Fibroblast of lung (primary cell): ENCODE measurements around the gene CENPP. TPM values are rescaled to one million over a fixed set of nuclear protein-coding genes. Genes with fewer than 3 reads are reported as not detected.

Experiments
- DNase-seq, 2 donors: peaks; one replicate each; pipeline versions ENCODE4 v3.0.0 to v3.0.0-alpha.2; 2010; ENCODE audit warnings: low read depth in 2 of 2
- H2AFZ ChIP-seq: 2 replicates; pipeline ENCODE4 v1.5.1; 2012; ENCODE audit warnings: low read length, control low read depth, inconsistent platforms
- H3K27ac ChIP-seq: 2 replicates; pipeline ENCODE4 v1.5.1; 2011; ENCODE audit warnings: low read length, control low read depth; ENCODE audit not compliant: insufficient read depth
- H3K27me3 ChIP-seq: 2 replicates; pipeline ENCODE4 v1.5.1; 2011; ENCODE audit warnings: mild to moderate bottlenecking, low read length; ENCODE audit not compliant: control insufficient read depth, insufficient read depth
- H3K36me3 ChIP-seq: 2 replicates; pipeline ENCODE4 v1.5.1; 2011; ENCODE audit warnings: low read length; ENCODE audit not compliant: control insufficient read depth, insufficient read depth
- H3K4me1 ChIP-seq: 2 replicates; pipeline ENCODE4 v1.5.1; 2011; ENCODE audit warnings: low read length; ENCODE audit not compliant: control insufficient read depth, insufficient read depth; ENCODE audit errors: extremely low read depth
- H3K4me2 ChIP-seq: 2 replicates; pipeline ENCODE4 v1.5.1; 2011; ENCODE audit warnings: low read length, control low read depth; ENCODE audit not compliant: insufficient read depth; ENCODE audit errors: extremely low read depth
- H3K4me3 ChIP-seq, 4 experiments: fragments of 200-600 bp in 1 of 4; sonication (generic) in 1 of 4; replicated peaks in 1 of 4; 2 replicates each; pipeline ENCODE4 v1.5.1; 2011 to 2016; ENCODE audit warnings: low read length in 4 of 4, low read depth in 3 of 4, mild to moderate bottlenecking in 3 of 4, control low read depth in 2 of 4, inconsistent platforms in 1 of 4, mixed read lengths in 1 of 4; ENCODE audit not compliant: insufficient read depth in 1 of 4; ENCODE audit errors: control extremely low read depth in 1 of 4
- H3K79me2 ChIP-seq: 2 replicates; pipeline ENCODE4 v1.5.1; 2012; ENCODE audit warnings: mild to moderate bottlenecking, low read length, inconsistent platforms; ENCODE audit not compliant: control insufficient read depth, insufficient read depth
- H3K9ac ChIP-seq: 2 replicates; pipeline ENCODE4 v1.5.1; 2011; ENCODE audit warnings: mild to moderate bottlenecking, low read length, control low read depth; ENCODE audit not compliant: insufficient read depth
- H3K9me3 ChIP-seq: 2 replicates; pipeline ENCODE4 v1.5.1; 2012; ENCODE audit warnings: low read depth, low read length; ENCODE audit not compliant: control insufficient read depth, insufficient read depth
- H4K20me1 ChIP-seq: 2 replicates; pipeline ENCODE4 v1.5.1; 2011; ENCODE audit warnings: low read length; ENCODE audit not compliant: control insufficient read depth, insufficient read depth; ENCODE audit errors: extremely low read depth
- CTCF ChIP-seq, 2 donors: IDR thresholded peaks in 1 of 2; conservative IDR thresholded peaks in 1 of 2; 1 replicate in 1 of 2; 2 replicates in 1 of 2; pipeline ENCODE4 v1.5.1; 2011 to 2012; ENCODE audit warnings: low read length in 2 of 2, control low read depth in 1 of 2, inconsistent platforms in 1 of 2, low read depth in 1 of 2, mild to moderate bottlenecking in 1 of 2
- EZH2 ChIP-seq: IDR thresholded peaks from 2 replicates; pipeline ENCODE4 v1.5.1; 2012; ENCODE audit warnings: low read length, control low read depth, mild to moderate bottlenecking; ENCODE audit errors: missing control alignments
- polyA plus RNA-seq, 2 donors: library from polyadenylated mRNA; depleted of rRNA in 1 of 2; stranded (reverse) in 1 of 2; unstranded in 1 of 2; fragments of >200 nt; gene quantifications; 2 replicates each; pipeline ENCODE4 v1.2.1, GENCODE V29; 2011 to 2012; ENCODE audit warnings: missing spikeins in 1 of 2
- total RNA-seq: library from RNA; depleted of rRNA; stranded (reverse); fragments of >200 nt; gene quantifications from 2 replicates; pipeline ENCODE4 v1.2.1, GENCODE V29; 2014

Gene CENPP
- total and polyA plus RNA-seq, 2 donors (not counting 1 experiment from before 2014, with no cell fraction given) = 1.7 to 2.4 TPM

GRCh38 chr9:92332577-92333281, 7.0 kb downstream of the CENPP start:
- Histone ChIP-seq H3K4me3 (no peak overlapping the region), H3K4me1 (no peaks in the 10 kb centered on the region), H3K4me2 (no peak overlapping the region), H3K9me3 (no peaks in the 10 kb centered on the region), H3K27ac (no peak overlapping the region), H3K27me3 (no peaks in the 10 kb centered on the region), H4K20me1 (no peaks in the 10 kb centered on the region), H2AFZ (no peak overlapping the region), H3K79me2 (no peaks in the 10 kb centered on the region), H3K9ac (no peak overlapping the region), H3K36me3 (no peaks in the 10 kb centered on the region)
- DNase-seq = peak; percentile 37 to 72
- TF ChIP-seq EZH2 (no peak), CTCF (conservative IDR thresholded peaks at IDR 0.05 in 1 of 2, IDR thresholded peaks at IDR 0.05 in 1 of 2; ENCODE audit: low read depth in 1 of 2, low read length in 2 of 2) (no peak)

- H3K79me2 ChIP-seq = no peaks in the 10 kb centered on the region
- no peak overlapping the region for H3K4me2 ChIP-seq
- H3K36me3 ChIP-seq = no peaks in the 10 kb centered on the region
- H3K27ac ChIP-seq = no peak overlapping the region
- no peak for DNase-seq
- no peaks in the 10 kb centered on the region for H4K20me1 ChIP-seq
- no peak overlapping the region for H2AFZ ChIP-seq
- H3K4me3 ChIP-seq = no peak overlapping the region
- H3K4me1 ChIP-seq = no peaks in the 10 kb centered on the region
- no peak overlapping the region for H3K9ac ChIP-seq
- no peaks in the 10 kb centered on the region for H3K9me3 ChIP-seq
- TF ChIP-seq CTCF (conservative IDR thresholded peaks at IDR 0.05 in 1 of 2, IDR thresholded peaks at IDR 0.05 in 1 of 2; ENCODE audit: low read depth in 1 of 2, low read length in 2 of 2) (no peak), EZH2 (no peak)
- no peaks in the 10 kb centered on the region for H3K27me3 ChIP-seq
Observed at GRCh38 chr9:92333282-92333634, 7.5 kb downstream of the CENPP start.

- Histone ChIP-seq H3K9me3 (no peaks in the 10 kb centered on the region), H3K4me1 (no peaks in the 10 kb centered on the region), H4K20me1 (no peaks in the 10 kb centered on the region), H3K4me3 (no peak overlapping the region), H3K36me3 (no peaks in the 10 kb centered on the region), H3K27ac (no peak overlapping the region), H3K27me3 (no peaks in the 10 kb centered on the region), H3K79me2 (no peaks in the 10 kb centered on the region), H3K9ac (no peak overlapping the region), H3K4me2 (no peak overlapping the region), H2AFZ (no peak overlapping the region)
- DNase-seq = no peak
- TF ChIP-seq CTCF (conservative IDR thresholded peaks at IDR 0.05 in 1 of 2, IDR thresholded peaks at IDR 0.05 in 1 of 2; ENCODE audit: low read depth in 1 of 2, low read length in 2 of 2) = no peak
- TF ChIP-seq EZH2 = no peak
Observed at GRCh38 chr9:92341578-92341977, 15.8 kb downstream of the CENPP start.
